HG02970 (cell line): ENCODE results near the gene USP53.
"Not testable (repeated sequence)": the region's sequence is repeated elsewhere in the genome, so short reads cannot be mapped to it uniquely, and the experiment has no call there.

Source experiments
- ATAC-seq: cut with Tn5 transposase; IDR thresholded peaks from one replicate; pipeline ENCODE4 v1.9.1; 2021; ENCODE audit warnings: mild to moderate bottlenecking, moderate library complexity, moderate number of reproducible peaks; ENCODE audit not compliant: unreplicated experiment, low FRiP score

USP53 gene

GRCh38 chr4:119266153-119266552, 53.6 kb downstream of the USP53 start:
- ATAC-seq, result no peak

- ATAC-seq, result no peak
Measured at GRCh38 chr4:119268466-119268865, 56.0 kb downstream of the USP53 start.

GRCh38 chr4:119271361-119272085, 59.0 kb downstream of the USP53 start:
- no peak for ATAC-seq

- ATAC-seq, result not testable (repeated sequence)
Measured at GRCh38 chr4:119279541-119279940, 67.0 kb downstream of the USP53 start.

GRCh38 chr4:119279945-119280344, 67.4 kb downstream of the USP53 start:
- ATAC-seq, result not testable (repeated sequence)

GRCh38 chr4:119281393-119281792, 68.9 kb downstream of the USP53 start:
- no peak for ATAC-seq

DNA sequence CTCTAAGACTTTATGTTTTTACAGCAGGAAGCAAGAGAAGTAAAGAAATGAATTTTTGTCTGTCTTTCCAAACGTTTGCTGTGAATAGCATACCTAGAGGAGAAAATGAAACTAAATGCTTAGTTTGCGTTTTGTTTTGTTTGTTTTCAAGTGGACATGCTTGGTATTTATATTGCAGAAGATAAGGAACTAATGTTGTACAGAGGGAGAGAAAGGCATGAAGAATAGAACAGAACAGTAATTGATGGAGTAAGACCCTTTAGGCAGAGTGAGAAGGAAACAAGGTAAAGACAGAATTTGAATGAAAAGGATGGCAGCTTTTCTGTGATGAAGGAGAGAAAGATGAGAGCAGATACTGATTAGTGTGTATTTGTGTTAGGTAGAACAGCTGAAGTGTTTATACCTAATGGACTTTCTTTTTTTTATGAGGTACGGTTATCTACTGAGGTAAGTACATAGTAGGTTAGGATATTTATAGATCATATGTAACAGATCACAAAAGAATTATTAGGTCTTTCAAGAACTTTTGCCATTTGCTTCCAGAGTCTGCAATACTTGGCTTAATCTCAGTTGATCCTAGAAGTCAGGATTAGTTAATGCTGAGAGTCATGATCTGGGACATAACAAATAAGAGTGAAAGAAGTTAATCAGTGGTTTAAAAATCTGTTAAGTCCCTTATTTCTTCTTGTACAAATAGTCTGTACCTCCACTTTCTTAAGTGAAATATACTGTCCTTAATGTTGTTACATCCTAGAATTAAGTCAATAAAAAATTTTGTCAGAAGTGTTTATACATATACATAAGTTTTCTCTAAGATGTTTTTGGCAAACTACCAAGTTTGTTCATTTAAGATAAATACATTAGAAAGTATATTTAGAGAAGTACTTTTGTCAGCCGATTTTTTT, 72.6 kb downstream of the USP53 start:
- ATAC-seq, result no peak

- ATAC-seq, result no peak
Measured at GRCh38 chr4:119286377-119287002, 74.0 kb downstream of the USP53 start.

DNA sequence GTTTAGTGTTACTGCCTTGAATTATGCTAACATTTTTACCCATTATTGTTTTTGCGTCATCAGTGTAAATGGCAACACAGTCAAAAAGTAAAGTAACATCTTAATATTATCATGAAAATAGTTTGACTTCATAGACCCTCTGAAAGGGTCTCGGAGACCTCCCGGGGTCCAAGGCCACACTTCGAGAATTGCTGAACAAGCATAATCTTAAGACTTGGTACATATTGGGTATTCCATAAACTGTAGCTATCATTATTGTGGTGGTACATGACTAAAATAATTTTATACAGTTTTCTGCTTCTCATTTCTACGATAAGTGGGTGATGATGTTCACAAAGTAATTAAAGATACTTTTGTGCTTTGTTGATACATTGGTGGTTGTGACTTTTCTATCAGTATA, 76.8 kb downstream of the USP53 start:
- ATAC-seq, result no peak

- no peak for ATAC-seq
Measured at GRCh38 chr4:119290598-119290997, 78.1 kb downstream of the USP53 start.

DNA sequence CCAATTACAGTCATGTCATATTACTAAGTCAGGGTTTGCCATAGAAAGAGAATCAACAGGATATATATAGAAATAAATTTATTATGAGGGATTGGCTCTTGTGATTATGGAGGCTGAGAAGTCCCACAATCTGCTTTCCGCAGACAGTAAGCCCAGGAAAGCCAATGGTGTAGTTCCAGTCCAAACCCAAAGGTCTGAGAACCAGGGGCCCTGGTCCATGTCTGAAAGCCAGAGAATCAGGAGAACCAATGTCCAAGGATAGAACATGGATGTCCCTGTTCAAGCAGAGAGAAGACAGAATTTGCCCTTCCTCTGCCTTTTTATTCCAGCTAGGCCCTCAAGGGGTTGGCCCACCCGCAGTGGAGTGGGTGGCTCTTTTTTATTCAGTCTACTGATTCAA, 83.8 kb downstream of the USP53 start:
- no peak for ATAC-seq

DNA sequence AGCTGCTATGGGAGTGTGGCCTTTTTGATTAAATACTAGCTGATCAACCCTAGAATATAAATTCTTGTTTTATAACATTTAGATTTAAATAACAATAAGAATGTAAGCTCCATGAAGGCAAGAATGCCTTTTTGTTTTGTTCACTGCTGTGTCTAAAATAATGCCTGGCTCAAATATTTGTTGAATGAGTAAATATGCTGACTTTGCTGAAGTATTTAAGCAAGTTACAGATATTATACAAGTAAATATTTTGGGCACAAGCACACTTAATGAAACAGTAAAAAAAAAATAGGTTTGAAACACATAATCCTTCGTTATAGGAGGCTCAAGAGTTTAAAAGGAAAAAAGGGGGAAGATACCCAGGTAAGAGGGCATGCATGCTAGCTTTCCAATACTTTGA, 85.3 kb downstream of the USP53 start:
- ATAC-seq, result no peak

DNA sequence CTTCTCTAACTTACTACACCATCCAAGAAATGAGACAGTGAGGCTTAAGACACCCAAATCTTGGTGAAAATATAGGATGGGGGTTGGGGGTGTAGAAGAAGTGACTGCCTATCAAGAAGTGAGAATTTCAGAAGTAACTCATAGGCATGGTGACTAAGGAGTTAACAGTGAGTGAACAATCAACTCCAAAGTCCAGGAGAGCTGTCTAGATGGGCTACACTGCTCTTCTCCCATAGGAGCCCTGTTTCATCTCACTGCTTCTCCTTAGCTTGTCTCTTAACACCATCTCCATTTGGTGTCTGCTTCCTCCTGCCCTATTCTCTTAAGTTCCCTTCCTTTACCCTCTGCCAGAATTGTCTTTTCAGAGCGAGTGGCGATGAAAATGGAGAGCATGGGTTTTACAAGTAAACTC, 86.8 kb downstream of the USP53 start:
- no peak for ATAC-seq

GRCh38 chr4:119299741-119300100, 87.2 kb downstream of the USP53 start:
- peak; percentile 35 for ATAC-seq

GRCh38 chr4:119300101-119300978, 87.8 kb downstream of the USP53 start:
- peak; percentile 98 for ATAC-seq

- no peak for ATAC-seq
Measured at GRCh38 chr4:119302073-119302832, 89.7 kb downstream of the USP53 start.

DNA sequence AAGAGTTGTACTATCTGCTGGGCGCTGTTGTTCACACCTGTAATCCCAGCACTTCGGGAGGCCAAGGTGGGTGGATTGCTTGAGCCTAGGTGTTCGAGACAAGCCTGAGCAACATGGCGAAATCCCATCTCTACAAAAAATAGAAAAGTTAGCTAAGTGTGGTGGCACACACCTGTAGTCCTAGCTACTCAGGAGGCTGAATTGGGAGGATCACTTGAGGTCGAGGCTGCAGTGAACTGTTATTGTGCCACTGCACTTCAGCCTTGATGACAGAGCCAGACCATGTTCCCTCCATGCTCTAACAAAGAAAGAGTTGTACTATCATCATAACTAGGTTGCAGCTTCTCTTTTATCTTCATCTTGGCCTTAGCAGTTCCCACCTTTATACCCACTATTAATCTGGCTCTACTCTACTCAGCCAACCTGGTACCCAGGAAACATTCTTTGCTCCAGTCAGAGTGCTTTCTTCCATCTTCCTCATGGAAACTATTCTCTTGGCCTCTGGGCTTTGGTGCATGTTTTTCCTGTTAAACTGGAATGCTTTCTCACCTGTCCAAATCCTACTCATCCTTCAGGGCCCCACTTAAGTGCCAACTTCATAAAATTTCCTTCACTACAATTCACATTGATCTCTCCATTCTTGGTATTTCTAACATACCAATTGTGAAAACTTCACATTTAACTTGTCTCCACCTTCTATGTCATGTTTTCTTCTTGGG, 91.2 kb downstream of the USP53 start:
- no peak for ATAC-seq

DNA sequence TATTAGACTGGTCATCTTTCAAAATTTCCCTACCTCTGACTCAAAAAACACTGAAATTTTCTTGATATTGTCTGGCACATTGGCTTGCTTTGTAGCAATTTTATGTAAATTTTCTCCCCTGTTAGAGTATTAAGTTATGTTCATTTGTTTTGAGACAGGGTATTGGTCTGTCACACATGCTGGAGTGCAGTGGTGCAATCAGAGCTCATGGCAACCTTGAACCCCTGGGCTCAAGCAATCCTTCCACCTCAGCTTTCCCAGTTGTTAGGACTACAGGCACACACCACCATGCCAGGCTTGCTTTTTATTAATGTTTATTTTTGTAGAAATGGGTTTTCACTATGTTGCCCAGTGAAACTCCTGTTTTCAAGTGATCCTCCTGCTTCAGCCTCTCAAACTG, 91.9 kb downstream of the USP53 start:
- no peak for ATAC-seq

- ATAC-seq, result no peak
Measured at GRCh38 chr4:119307606-119308005, 95.1 kb downstream of the USP53 start.
